Mesendoderm (in vitro differentiated cells): ENCODE measurements around the gene NKX1-2.
A peak's percentile ranks its signal among the peaks of the same experiment; 100 is the strongest.
"Not testable (repeated sequence)": the region's sequence is repeated elsewhere in the genome, so short reads cannot be mapped to it uniquely, and the experiment has no call there.

ENCODE experiments used
- DNase-seq: peaks from one replicate; pipeline ENCODE4 v3.0.0; 2013
- H2AK5ac ChIP-seq: 2 replicates; pipeline ENCODE4 v1.6.1; 2013; ENCODE audit warnings: low read length, inconsistent platforms
- H2BK120ac ChIP-seq: 2 replicates; pipeline ENCODE4 v1.6.1; 2013; ENCODE audit warnings: low read depth, mild to moderate bottlenecking, low read length, moderate library complexity, mixed read lengths
- H2BK15ac ChIP-seq: replicated peaks from 2 replicates; pipeline ENCODE4 v1.6.1; 2013; ENCODE audit warnings: low read depth, mild to moderate bottlenecking, moderate library complexity
- H2BK5ac ChIP-seq: 2 replicates; pipeline ENCODE4 v1.6.1; 2013; ENCODE audit warnings: low read length, inconsistent platforms
- H3K18ac ChIP-seq: 2 replicates; pipeline ENCODE4 v1.6.1; 2013; ENCODE audit warnings: mild to moderate bottlenecking, low read length, mixed read lengths
- H3K23ac ChIP-seq: one replicate; pipeline ENCODE4 v1.6.1; 2013; ENCODE audit warnings: low read length
- H3K27ac ChIP-seq: 2 replicates; pipeline ENCODE4 v1.5.1; 2013; ENCODE audit warnings: low read depth, mild to moderate bottlenecking, inconsistent platforms, low read length, moderate library complexity
- H3K27me3 ChIP-seq: 2 replicates; pipeline ENCODE4 v1.6.1; 2013; ENCODE audit warnings: low read length, control low read depth, mild to moderate bottlenecking, inconsistent platforms; ENCODE audit not compliant: insufficient read depth, poor library complexity
- H3K36me3 ChIP-seq: 2 replicates; pipeline ENCODE4 v1.6.1; 2013; ENCODE audit warnings: low read length, inconsistent platforms; ENCODE audit not compliant: control insufficient read depth, insufficient read depth
- H3K4ac ChIP-seq: one replicate; pipeline ENCODE4 v1.6.1; 2013; ENCODE audit warnings: low read depth, mild to moderate bottlenecking, low read length, moderate library complexity
- H3K4me1 ChIP-seq: 2 replicates; pipeline ENCODE4 v1.6.1; 2013; ENCODE audit warnings: low read depth, low read length, inconsistent platforms; ENCODE audit not compliant: control insufficient read depth
- H3K4me2 ChIP-seq: 2 replicates; pipeline ENCODE4 v1.6.1; 2013; ENCODE audit warnings: low read length
- H3K4me3 ChIP-seq: 2 replicates; pipeline ENCODE4 v1.5.1; 2013; ENCODE audit warnings: mild to moderate bottlenecking, low read length
- H3K56ac ChIP-seq: one replicate; pipeline ENCODE4 v1.6.1; 2013; ENCODE audit warnings: low read length
- H3K79me1 ChIP-seq: 2 replicates; pipeline ENCODE4 v1.6.1; 2013; ENCODE audit warnings: low read length, inconsistent platforms
- H3K79me2 ChIP-seq: 2 replicates; pipeline ENCODE4 v1.6.1; 2013; ENCODE audit warnings: mild to moderate bottlenecking, low read length; ENCODE audit not compliant: control insufficient read depth, insufficient read depth
- H3K9ac ChIP-seq: 2 replicates; pipeline ENCODE4 v1.6.1; 2013; ENCODE audit warnings: low read length, inconsistent platforms
- H4K5ac ChIP-seq: one replicate; pipeline ENCODE4 v1.6.1; 2013; ENCODE audit warnings: low read length
- H4K8ac ChIP-seq: one replicate; pipeline ENCODE4 v1.6.1; 2013; ENCODE audit warnings: low read depth, mild to moderate bottlenecking, control low read depth, low read length, moderate library complexity
- WGBS: extraction: QIAGEN DNeasy Blood & Tissue Kit; methylation state at CpG from one replicate; pipeline ENCODE4 v1.1.7; 2013; ENCODE audit warnings: low lambda C conversion rate, missing lambda C conversion rate; ENCODE audit not compliant: insufficient coverage; ENCODE audit errors: extremely low coverage; 5-methylcytosine and 5-hydroxymethylcytosine counted together

Gene NKX1-2

DNA sequence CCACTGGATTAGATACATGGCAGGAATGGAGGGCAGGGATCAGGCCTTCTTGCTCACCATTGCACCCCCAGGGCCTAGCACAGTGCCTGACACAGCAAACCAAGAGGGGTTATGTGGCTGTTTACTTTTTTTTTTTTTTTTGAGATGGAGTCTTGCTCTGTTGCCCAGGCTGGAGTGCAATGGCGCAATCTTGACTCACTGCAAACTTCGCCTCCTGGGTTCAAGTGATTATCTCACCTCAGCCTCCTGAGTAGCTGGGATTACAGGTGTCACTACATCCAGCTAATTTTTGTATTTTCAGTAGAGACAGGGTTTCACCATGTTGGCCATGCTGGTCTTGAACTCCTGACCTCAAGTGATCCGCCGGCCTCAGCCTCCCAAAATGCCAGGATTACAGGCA is 14.2 kb downstream of the NKX1-2 start:
- not testable (repeated sequence) for H4K5ac ChIP-seq, H2AK5ac ChIP-seq, H3K9ac ChIP-seq, DNase-seq, H3K79me1 ChIP-seq, H3K36me3 ChIP-seq, H3K23ac ChIP-seq, H3K4ac ChIP-seq, H3K27ac ChIP-seq, H3K4me2 ChIP-seq, H2BK15ac ChIP-seq, H2BK5ac ChIP-seq, H4K8ac ChIP-seq, H3K4me1 ChIP-seq, H3K79me2 ChIP-seq, H3K56ac ChIP-seq, H3K18ac ChIP-seq, H3K27me3 ChIP-seq, H2BK120ac ChIP-seq, H3K4me3 ChIP-seq
- WGBS = no CpG with 5 or more reads among the region's 4 CpGs

DNA sequence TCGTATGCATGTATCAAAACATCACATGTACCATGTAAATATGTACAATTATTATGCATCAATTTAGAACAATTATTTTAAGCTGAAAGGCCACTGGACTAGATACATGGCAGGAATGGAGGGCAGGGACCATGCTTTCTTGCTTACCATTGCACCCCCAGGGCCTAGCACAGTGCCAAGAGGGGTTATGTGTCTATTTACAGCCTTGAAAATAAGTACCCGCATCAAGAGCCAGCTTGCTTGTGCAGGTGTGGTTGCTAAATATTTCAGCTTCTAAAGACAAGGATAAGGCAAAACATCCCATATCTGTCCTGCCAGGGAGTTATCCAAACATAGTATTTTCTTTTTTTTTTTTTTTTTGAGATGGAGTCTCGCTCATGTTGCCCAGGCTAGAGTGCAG is 16.4 kb downstream of the NKX1-2 start:
- Histone ChIP-seq H3K27ac (peak overlapping the region; percentile 44), H3K27me3 (no peaks in the 10 kb centered on the region), H3K4me2 (no peak overlapping the region), H3K23ac (no peak overlapping the region), H4K8ac (no peak overlapping the region), H2BK15ac (no peak overlapping the region), H4K5ac (no peak overlapping the region), H3K4me3 (no peak overlapping the region), H3K79me1 (no peaks in the 10 kb centered on the region), H2BK120ac (no peak overlapping the region), H3K4me1 (no peaks in the 10 kb centered on the region), H3K4ac (no peak overlapping the region), H3K9ac (no peak overlapping the region), H3K79me2 (no peaks in the 10 kb centered on the region), H3K56ac (no peak overlapping the region), H2BK5ac (no peak overlapping the region), H2AK5ac (no peak overlapping the region), H3K36me3 (no peaks in the 10 kb centered on the region), H3K18ac (no peak overlapping the region)
- no peak for DNase-seq
- no CpG with 5 or more reads among the region's 3 CpGs for WGBS

DNA sequence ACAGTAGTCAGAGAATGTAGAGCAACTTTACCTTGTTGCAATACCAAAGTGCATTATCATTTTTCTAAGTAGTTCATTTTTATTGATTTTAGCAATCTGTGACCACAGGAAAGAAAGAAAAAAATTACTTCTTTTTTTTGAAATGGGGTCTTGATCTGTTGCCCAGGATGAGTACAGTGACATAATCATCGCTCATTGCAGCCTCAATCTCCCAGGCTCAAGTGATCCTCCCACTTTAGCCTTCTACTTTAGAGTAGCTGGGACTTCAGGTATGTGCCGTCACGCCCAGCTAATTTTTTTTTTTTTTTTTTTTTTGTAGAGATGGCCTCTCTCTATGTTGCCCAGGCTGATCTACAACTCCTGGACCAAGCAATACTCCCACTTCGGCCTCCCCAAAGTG is 19.8 kb downstream of the NKX1-2 start:
- no peaks in the 10 kb centered on the region for H3K79me1 ChIP-seq

DNA sequence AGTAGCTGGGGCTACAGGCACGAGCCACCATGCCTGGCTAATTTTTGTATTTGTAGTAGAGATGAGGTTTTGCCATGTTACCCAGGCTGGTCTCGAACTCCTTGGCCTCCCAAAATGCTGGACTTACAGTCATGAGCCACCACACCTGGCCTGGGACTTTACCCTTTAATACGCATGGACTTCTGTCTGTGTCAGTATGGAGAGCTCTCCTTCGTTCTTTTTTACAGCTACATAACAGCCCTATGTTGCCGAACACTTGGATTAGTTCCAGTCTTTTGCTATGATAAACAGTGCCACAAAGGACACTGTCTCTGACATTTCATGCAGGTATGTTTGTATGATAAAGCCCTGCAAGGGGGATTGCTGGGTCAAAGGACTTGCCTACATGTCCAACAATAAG is 20.3 kb downstream of the NKX1-2 start:
- no peaks in the 10 kb centered on the region for H3K79me2 ChIP-seq
- H4K5ac ChIP-seq = no peak overlapping the region
- no peak overlapping the region for H4K8ac ChIP-seq
- no CpG with 5 or more reads among the region's 5 CpGs for WGBS
- H3K4me2 ChIP-seq = no peak overlapping the region
- no peak overlapping the region for H2BK120ac ChIP-seq
- no peak overlapping the region for H3K18ac ChIP-seq
- H3K27me3 ChIP-seq = no peaks in the 10 kb centered on the region
- no peak overlapping the region for H3K4ac ChIP-seq
- no peaks in the 10 kb centered on the region for H3K4me1 ChIP-seq
- H3K23ac ChIP-seq = no peak overlapping the region
- no peak overlapping the region for H3K27ac ChIP-seq
- no peak overlapping the region for H3K9ac ChIP-seq
- no peak overlapping the region for H2BK5ac ChIP-seq
- H2AK5ac ChIP-seq = no peak overlapping the region
- H2BK15ac ChIP-seq = no peak overlapping the region
- no peaks in the 10 kb centered on the region for H3K79me1 ChIP-seq
- no peaks in the 10 kb centered on the region for H3K36me3 ChIP-seq
- DNase-seq = no peak
- H3K56ac ChIP-seq = no peak overlapping the region
- H3K4me3 ChIP-seq = no peak overlapping the region

More for the DNA sequence above, 19.8 kb downstream of the NKX1-2 start:
- Histone ChIP-seq H3K4ac (no peak overlapping the region), H4K5ac (no peak overlapping the region), H3K18ac (no peak overlapping the region), H3K79me2 (no peaks in the 10 kb centered on the region), H3K27me3 (no peaks in the 10 kb centered on the region), H3K4me3 (no peak overlapping the region), H2BK15ac (no peak overlapping the region), H2BK5ac (no peak overlapping the region), H4K8ac (no peak overlapping the region), H3K56ac (no peak overlapping the region), H2BK120ac (no peak overlapping the region), H3K4me2 (no peak overlapping the region), H3K23ac (no peak overlapping the region), H3K36me3 (no peaks in the 10 kb centered on the region), H3K9ac (no peak overlapping the region), H3K27ac (no peak overlapping the region), H2AK5ac (no peak overlapping the region), H3K4me1 (no peaks in the 10 kb centered on the region)
- DNase-seq = no peak
- WGBS = no CpG with 5 or more reads among the region's 4 CpGs

DNA sequence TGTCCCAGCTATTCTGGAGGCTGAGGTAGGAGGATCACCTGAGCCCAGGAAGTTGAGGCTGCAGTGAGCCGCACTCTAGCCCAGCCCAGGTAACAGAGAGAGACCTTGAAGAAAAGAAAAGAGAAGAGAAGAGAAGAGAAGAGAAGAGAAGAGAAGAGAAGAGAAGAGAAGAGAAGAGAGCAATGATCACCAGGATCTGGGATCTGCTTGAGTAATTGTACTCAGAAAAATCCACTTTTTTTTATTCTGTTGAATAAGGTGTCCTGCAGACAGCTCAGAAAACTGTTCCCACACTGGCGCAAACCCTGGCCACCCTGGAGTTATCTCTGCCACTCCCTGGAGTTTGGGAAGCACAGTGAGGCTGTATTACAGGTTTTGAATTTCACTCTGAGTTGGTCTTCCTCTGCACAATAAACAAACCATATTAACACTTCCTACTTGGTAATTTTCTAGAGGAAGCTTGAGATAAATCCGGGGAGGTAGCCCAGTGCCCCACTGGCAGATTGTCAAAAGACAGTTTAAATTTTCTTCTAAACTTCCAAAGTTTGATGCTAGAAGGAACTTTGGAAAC is 21.5 kb downstream of the NKX1-2 start:
- no peak overlapping the region for H4K8ac ChIP-seq
- no peak overlapping the region for H3K4ac ChIP-seq
- DNase-seq = no peak
- H2BK5ac ChIP-seq = no peak overlapping the region
- H3K4me1 ChIP-seq = no peaks in the 10 kb centered on the region
- H3K36me3 ChIP-seq = no peaks in the 10 kb centered on the region
- no CpG with 5 or more reads among the region's 3 CpGs for WGBS
- no peak overlapping the region for H2AK5ac ChIP-seq
- no peaks in the 10 kb centered on the region for H3K27me3 ChIP-seq
- H2BK15ac ChIP-seq = no peak overlapping the region
- no peak overlapping the region for H3K56ac ChIP-seq
- no peak overlapping the region for H2BK120ac ChIP-seq
- no peak overlapping the region for H3K4me3 ChIP-seq
- no peaks in the 10 kb centered on the region for H3K79me2 ChIP-seq
- no peak overlapping the region for H3K18ac ChIP-seq
- no peaks in the 10 kb centered on the region for H3K79me1 ChIP-seq
- H3K4me2 ChIP-seq = no peak overlapping the region
- no peak overlapping the region for H3K9ac ChIP-seq
- H4K5ac ChIP-seq = no peak overlapping the region
- no peak overlapping the region for H3K27ac ChIP-seq
- H3K23ac ChIP-seq = no peak overlapping the region

DNA sequence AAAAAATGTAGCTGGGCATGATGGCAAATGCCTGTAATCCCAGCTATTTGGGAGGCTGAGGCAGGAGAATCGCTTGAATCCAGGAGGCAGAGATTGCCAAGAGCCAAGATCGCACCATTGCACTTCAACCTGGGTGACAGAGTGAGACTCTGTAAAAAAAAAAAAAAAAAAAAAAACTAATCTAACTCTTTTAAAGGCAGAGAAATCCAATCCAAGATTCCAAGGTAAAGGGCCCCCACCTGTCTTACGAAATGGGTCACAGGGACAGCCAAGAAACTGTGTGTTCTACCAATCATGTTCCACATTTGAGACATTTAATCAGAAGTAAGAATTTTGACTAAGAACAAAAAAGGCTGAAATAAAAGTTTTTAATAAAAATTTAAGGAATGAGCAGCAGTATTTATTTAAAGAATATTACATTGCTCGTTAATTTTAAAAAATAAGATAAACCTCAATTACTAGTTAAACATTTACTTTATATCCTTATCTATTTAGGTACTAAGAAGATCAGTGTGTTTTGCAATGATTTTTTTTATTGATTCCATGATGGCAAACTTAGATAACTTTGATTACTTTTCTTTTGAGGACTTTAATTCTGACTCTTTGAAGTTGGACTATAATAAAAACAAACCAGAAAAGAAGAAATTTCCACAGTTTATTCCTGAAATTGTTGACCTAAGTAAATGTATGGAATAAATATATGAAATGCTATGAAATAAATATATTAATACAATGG is 24.4 kb downstream of the NKX1-2 start:
- DNase-seq = no peak
- no peak overlapping the region for H3K4me3 ChIP-seq
- no peak overlapping the region for H3K27ac ChIP-seq
- H3K79me2 ChIP-seq = no peaks in the 10 kb centered on the region
- no peak overlapping the region for H3K23ac ChIP-seq
- no peak overlapping the region for H3K4me2 ChIP-seq
- H3K4me1 ChIP-seq = no peaks in the 10 kb centered on the region
- no peak overlapping the region for H3K4ac ChIP-seq
- H4K8ac ChIP-seq = no peak overlapping the region
- H3K18ac ChIP-seq = no peak overlapping the region
- no peak overlapping the region for H2BK5ac ChIP-seq
- no peak overlapping the region for H3K56ac ChIP-seq
- H3K9ac ChIP-seq = no peak overlapping the region
- H2BK120ac ChIP-seq = no peak overlapping the region
- no peak overlapping the region for H2BK15ac ChIP-seq
- H2AK5ac ChIP-seq = no peak overlapping the region
- no peaks in the 10 kb centered on the region for H3K36me3 ChIP-seq
- H4K5ac ChIP-seq = no peak overlapping the region
- H3K79me1 ChIP-seq = no peaks in the 10 kb centered on the region
- no peaks in the 10 kb centered on the region for H3K27me3 ChIP-seq
- 100% methylated on average over 1 of the region's 4 CpGs for WGBS
